HG02884 (cell line): ENCODE data around the gene CRTC1.

Experiments
- ATAC-seq: cut with Tn5 transposase; IDR thresholded peaks from one replicate; pipeline ENCODE4 v1.9.1; 2021; ENCODE audit warnings: mild to moderate bottlenecking, moderate library complexity; ENCODE audit not compliant: unreplicated experiment

Gene CRTC1

GRCh38 chr19:18651733-18652132 is 31.7 kb upstream of the CRTC1 start:
- no peak for ATAC-seq

GRCh38 chr19:18653853-18654252 is 29.6 kb upstream of the CRTC1 start:
- ATAC-seq: no peak

GRCh38 chr19:18654469-18654868 is 29.0 kb upstream of the CRTC1 start:
- no peak for ATAC-seq

GRCh38 chr19:18655173-18655844 is 28.2 kb upstream of the CRTC1 start:
- ATAC-seq: no peak

DNA sequence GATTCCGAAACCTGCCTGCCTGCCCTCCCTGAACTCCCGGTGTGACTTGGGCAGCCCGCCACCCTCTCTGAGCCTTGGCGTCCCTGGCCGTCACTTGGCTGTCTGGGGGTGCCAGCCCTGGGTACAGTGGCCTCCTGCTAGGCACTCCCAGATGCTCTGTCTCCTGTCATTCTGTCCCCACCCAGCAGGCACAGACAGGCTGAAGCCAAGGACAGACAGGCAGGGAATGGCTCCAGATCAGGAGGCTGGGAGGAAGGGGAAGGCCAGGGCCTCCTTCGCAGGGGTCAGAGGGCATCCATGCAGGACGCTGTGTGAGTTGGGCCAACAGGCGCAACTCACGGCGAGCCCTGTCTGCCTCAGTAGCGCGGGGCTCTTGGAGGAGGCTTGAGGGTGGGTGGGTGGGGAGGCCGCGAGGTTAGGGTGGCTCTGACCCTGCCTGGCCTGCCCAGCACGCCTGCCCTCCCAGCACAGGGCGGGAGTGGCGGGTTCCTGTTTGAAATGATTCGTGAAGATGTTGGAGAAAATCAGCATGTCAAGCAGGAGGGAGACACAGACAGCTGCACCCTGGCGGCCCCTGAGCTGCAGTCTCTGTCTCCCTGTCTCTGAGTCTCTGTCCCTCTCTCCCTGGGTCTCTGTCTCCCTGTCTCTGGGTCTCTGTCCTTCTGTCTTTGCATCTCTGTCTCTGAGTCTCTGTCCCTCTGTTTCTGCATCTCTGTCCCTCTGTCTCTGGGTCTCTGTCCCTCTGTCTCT is 27.0 kb upstream of the CRTC1 start:
- ATAC-seq: no peak

- ATAC-seq: no peak
Observed at GRCh38 chr19:18657590-18658365, 25.7 kb upstream of the CRTC1 start.

DNA sequence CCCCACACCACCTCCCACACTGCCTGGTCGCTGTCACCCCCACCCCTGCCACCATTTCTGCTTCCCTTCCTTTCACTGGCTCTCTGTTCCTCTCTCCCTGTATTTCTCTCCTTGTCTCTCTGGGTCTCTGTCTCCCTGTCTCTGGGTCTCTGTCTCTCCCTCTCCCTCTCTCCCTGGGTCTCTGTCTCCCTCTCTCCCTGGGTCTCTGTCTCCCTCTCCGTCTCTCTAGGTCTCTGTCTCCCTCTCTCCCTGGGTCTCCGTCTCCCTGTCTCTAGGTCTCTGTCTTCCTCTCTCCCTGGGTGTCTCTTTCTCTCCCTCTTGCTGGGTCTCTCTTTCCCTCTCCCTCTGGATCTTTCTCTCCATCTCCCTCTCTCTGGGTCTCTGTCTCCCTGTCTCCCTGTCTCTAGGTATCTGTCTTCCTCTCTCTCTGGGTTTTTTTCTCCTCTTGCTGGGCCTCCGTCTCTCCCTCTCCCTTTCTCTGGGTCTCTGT is 25.1 kb upstream of the CRTC1 start:
- ATAC-seq: no peak

DNA sequence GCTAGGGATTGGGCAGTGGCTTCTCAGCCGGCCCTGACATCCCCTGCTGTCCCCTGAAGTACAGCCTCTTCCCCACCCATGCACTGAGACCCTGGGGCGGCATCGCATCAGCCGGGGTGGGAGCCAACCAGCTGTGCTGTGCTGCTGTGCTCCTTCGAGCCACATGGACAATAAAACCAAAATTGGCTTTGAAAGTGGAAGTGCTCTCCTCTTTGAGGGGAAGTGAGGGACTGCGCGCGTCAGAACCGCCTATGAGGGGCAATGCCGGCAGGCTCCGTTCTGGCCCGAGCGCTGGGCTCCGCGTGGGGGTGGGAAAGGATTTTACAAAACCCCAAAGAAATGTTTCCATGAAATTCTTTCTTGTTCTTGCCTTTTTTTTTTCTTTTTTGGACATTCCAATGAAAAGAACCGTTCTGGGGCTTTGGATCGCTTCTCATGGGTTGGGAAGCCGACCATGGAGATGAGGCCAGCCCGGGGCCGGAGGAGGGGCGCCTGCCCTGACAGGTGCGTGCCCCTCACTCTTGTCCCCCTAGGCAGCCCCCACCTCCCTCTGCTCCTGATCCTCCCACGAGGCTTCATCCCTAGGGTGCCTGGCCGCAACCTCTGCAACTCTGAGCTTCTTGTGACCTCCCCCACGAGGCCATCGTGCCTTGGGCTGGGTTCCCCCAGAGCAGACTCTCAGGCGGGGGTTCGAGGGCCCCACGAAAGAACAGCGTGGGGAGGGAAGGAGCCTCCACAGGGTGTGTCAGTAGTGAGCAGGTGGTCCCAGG is 24.0 kb upstream of the CRTC1 start:
- ATAC-seq: no peak

DNA sequence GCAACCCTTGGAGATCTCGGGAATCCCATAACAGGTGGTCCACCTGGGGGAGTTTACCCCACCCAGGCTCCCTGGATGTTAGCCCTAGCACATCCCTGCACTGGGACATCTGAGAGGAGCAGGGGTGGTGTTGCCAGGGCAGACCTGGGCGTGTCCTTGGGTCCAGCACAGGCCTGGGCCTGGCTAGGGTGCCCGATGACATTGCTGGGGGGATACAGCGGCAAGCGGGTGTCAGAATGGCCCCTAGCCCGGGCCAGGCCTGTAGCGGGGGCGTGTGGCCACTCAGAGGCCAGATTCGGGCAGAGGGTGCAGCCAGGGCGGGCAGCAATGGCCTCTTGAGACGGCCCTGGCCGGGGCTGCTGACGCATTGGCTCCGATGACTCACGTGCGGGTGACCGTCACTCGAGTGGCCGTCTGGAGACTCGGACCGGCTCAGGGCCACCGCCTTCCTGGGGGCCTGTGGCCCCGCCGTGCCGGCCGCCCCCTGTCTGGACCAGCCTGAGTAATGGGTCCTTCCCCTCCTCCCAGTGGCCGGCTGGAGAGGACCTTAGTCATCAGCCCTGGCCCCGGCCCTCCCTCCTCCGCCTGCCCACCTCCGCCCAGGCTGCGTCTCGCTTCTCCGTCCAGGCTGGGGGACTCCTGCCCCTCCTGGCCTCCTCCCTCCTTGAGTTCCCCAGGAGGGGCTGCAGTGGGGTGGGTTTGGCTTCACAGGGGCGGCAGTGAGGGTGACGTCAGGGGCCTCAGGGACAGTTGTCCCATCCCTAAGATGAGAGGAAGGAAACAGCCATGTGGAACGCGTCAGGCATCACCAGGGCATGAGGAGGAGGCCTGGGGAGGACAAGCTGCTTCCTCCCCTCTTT is 23.2 kb upstream of the CRTC1 start:
- no peak for ATAC-seq

- no peak for ATAC-seq
Observed at GRCh38 chr19:18660939-18661670, 22.4 kb upstream of the CRTC1 start.

- ATAC-seq: no peak
Observed at GRCh38 chr19:18662972-18663732, 20.3 kb upstream of the CRTC1 start.

- no peak for ATAC-seq
Observed at GRCh38 chr19:18663940-18664530, 19.4 kb upstream of the CRTC1 start.

DNA sequence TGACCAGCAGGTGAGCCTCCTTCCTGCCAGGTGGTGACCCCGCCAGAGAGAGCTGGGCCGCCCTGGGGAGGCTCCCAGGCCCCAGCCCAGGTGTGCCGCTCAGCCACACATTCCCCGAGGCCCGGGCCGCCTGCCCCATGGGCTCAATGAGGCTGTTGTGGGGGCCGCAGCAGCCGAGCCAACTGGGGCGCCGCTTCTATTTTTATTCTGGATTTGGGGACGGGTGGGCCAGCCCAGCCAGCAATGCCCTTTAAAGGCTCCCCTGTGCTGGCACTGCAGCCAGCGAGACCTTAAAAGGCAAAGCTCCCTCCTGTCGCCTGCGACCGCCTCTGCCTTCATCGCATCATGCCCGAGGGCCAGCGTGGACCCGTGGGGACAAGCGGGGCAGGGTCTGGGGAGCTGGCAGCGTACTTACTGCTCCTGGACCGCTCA is 17.7 kb upstream of the CRTC1 start:
- no peak for ATAC-seq

- no peak for ATAC-seq
Observed at GRCh38 chr19:18666317-18666716, 17.2 kb upstream of the CRTC1 start.

GRCh38 chr19:18666784-18667183 is 16.7 kb upstream of the CRTC1 start:
- ATAC-seq: no peak

- ATAC-seq: no peak
Observed at GRCh38 chr19:18667531-18668251, 15.8 kb upstream of the CRTC1 start.

- ATAC-seq: no peak
Observed at GRCh38 chr19:18668252-18668631, 15.2 kb upstream of the CRTC1 start.
